Subcutaneous adipose tissue (tissue), 4 donors: ENCODE results near the gene ESPL1. TPM values are rescaled to one million over a fixed set of nuclear protein-coding genes. Genes with fewer than 3 reads are reported as not detected.

Experiments used
- total RNA-seq, 4 donors: library from RNA; depleted of rRNA; stranded (reverse); fragments of >200 nt; gene quantifications; one replicate each; pipeline ENCODE4 v1.1.0, GENCODE V29; 2016
- TF ChIP-seq, protein P1 (sequence below): fragments of 450-650 bp; IDR thresholded peaks from one replicate; pipeline ENCODE4 v1.5.1; 2016; ENCODE audit warnings: low read depth, mild to moderate bottlenecking, control low read depth, antibody characterized with exemption, moderate library complexity

The ESPL1 gene
- total RNA-seq, 4 donors from 2014 or later = 0.38 to 2.4 (median 2.0) TPM; not detected in 1

DNA sequence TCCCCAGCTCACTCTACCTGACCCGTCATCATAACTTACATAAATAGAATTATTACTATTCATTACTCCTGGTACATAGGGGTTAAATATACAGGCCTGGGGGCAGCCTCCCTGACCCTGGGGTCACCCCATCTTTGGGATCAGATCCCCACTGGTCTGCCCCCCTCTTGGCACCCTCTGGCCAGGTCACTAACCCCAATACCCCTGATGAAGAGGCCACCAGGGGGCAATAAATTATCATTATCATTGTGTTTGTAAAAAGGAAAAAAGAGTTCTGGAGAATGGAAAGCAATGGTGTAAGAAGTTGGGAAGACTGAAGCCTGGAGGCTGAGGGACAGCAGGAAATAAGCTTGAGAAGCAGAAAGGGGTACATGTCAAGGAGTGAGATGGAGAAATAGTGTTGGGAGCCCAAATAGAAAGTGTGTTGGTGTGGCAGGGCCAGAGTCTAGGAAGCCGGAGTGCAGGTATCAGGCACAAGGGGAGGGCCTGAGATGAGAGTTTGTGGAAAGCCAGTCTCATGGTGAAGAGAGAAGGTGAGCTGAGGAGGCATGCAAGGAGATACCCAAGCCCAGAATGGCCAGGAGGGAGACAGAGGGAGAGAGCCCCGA, 59.4 kb downstream of the ESPL1 start:
- TF ChIP-seq, protein P1, sequence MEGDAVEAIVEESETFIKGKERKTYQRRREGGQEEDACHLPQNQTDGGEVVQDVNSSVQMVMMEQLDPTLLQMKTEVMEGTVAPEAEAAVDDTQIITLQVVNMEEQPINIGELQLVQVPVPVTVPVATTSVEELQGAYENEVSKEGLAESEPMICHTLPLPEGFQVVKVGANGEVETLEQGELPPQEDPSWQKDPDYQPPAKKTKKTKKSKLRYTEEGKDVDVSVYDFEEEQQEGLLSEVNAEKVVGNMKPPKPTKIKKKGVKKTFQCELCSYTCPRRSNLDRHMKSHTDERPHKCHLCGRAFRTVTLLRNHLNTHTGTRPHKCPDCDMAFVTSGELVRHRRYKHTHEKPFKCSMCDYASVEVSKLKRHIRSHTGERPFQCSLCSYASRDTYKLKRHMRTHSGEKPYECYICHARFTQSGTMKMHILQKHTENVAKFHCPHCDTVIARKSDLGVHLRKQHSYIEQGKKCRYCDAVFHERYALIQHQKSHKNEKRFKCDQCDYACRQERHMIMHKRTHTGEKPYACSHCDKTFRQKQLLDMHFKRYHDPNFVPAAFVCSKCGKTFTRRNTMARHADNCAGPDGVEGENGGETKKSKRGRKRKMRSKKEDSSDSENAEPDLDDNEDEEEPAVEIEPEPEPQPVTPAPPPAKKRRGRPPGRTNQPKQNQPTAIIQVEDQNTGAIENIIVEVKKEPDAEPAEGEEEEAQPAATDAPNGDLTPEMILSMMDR = no peak

DNA sequence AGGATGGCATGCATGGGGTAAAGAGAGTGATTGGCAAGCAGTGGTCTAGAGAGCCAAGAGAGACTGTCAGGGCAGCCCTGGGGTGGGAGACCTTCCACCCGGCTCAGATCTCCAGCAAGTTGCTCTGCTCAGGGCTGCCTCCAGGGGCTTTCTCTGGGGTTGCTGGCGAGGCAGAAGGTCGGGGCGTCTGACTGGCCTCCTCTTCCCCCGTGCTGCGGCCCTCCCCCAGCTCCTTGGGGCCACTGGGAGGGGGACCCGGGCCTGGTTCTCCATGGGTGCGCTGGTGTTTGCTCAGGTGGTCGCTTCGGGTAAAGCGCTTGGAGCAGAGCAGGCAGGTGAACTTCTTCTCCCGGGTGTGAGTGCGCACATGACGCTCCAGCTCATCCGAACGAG, 59.9 kb downstream of the ESPL1 start:
- TF ChIP-seq, protein P1 = no peak

DNA sequence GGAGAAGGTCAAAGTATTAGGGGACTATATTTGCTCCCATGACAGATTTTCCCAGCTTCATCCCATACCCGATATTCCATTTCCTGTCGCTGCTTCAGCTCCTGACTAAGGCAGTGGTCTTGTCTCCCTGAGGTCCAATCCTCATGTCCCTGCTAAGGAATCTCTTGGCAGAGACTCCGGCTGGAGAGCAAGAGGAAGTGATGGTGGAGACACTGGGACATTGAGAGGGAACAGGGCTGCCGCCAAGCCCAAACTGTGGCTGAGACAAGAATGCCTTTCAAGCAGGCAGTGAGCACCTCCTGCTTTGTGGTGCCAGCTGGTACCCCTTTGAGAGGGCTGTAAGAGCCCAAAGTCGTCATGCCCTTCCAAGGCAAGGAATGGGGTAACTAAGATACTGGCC, 62.6 kb downstream of the ESPL1 start:
- TF ChIP-seq, protein P1 = no peak

DNA sequence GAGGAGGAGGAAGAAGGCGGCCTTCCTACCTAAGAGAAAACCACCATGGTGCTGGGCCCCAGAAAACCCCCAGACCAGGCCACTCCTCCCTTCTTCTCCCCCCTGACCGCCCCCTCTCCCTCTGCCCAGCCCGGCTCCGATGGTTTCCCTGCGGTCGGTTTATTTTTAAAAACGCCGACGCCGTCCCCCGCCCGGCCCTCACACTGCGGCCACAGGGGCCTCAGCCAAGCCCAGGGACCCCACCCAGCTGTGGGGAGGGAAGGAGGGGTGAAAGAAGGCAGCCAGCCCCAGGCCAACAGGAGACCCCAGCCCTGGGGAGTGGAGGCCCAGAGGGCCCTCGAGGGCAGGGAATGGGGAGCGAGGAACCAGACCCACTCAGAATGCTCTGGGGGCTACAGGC, 64.6 kb downstream of the ESPL1 start:
- TF ChIP-seq, protein P1 = no peak

DNA sequence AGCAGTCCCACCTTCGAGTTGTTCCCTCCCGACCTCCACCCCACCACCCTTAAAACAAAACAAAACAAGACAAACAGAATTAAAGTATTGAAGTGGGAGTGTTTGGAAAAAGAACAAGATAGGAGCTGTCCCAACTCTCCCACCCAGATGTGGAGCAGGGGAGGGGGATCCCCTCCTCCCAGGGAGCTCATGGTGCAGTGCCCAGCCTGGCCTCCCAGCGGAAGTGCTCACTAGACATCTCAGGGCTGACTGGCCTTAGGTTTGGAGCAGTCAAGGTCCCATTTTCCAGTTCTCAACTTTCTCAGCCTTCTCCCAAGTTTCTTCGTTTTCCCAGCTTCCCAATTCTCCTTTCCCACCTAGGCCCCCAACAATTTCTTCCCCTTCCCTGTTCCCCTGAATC, 65.2 kb downstream of the ESPL1 start:
- TF ChIP-seq, protein P1 = no peak

DNA sequence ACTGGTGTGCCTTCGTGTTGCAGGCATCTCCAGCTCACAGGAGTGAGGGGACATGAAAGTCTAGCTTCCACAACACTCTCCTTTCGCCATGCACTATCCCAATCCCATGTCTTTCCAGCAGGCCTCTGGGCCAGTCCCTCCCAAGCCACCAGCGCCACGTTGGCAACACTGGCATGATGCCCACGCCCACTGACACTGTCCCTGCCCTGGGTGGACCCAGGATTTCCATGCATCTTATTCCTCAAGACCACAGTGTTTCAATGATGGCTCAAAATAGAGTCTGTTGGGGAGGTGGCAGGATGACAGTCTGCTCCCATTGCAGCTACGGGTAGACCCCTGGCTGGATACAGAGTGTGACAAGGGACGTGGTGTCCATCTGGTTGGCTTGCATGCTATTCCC, 65.7 kb downstream of the ESPL1 start:
- TF ChIP-seq, protein P1 = no peak

DNA sequence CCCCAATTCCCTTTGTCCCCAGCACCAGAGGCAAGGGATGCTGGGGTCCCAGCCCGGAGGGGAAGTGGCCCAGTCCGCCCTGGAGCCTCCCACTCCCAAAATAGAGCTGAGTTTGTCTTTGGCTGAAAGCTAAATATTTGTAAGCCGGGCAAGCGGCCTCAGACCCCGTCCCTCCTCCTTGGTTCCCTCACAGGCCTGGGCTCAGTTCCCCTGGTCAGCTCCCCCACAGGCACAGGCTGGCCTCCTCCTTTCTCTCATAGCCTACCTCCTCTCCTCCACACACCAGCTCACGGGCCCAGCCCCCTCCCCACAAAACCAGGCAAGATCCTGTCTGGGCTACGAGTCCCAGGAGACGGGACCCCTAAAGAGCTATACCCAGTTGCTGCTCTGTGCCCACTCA, 66.7 kb downstream of the ESPL1 start:
- TF ChIP-seq, protein P1 = no peak
